Psoas muscle (tissue), 8 donors: ENCODE data around the gene CFD. TPM values are rescaled to one million over a fixed set of nuclear protein-coding genes. Genes with fewer than 3 reads are reported as not detected.

Experiments used
- ATAC-seq, 4 donors: fragments of 200-7000 bp; cut with Tn5 transposase; one replicate each; pipeline ENCODE4 v1.9.1; 2020; ENCODE audit warnings: moderate library complexity in 3 of 4, mild to moderate bottlenecking in 2 of 4
- DNase-seq, 2 donors: peaks; one replicate each; pipeline ENCODE4 v3.0.0-alpha.2; 2020
- H3K27ac ChIP-seq: fragments of 200-600 bp; one replicate; pipeline ENCODE4 v1.8.0; 2022
- H3K27me3 ChIP-seq, 3 donors: fragments of 200-600 bp in 1 of 3; one replicate each; pipeline versions ENCODE4 v1.6.1 to v1.8.0; 2013 to 2022; ENCODE audit warnings: low read length in 2 of 3, mild to moderate bottlenecking in 2 of 3, moderate library complexity in 1 of 3; ENCODE audit not compliant: insufficient read depth in 3 of 3
- H3K36me3 ChIP-seq, 2 donors: fragments of 200-600 bp in 1 of 2; one replicate each; pipeline versions ENCODE4 v1.6.1 to v1.8.0; 2013 to 2022; ENCODE audit warnings: low read depth in 1 of 2, mild to moderate bottlenecking in 1 of 2, moderate library complexity in 1 of 2; ENCODE audit not compliant: insufficient read depth in 1 of 2
- H3K4me1 ChIP-seq: fragments of 200-600 bp; one replicate; pipeline ENCODE4 v1.8.0; 2022
- H3K4me3 ChIP-seq: fragments of 200-600 bp; one replicate; pipeline ENCODE4 v1.8.0; 2022; ENCODE audit warnings: mild to moderate bottlenecking
- H3K9me3 ChIP-seq: fragments of 200-600 bp; one replicate; pipeline ENCODE4 v1.8.0; 2022
- CTCF ChIP-seq: fragments of 200-600 bp; IDR thresholded peaks from one replicate; pipeline ENCODE4 v1.8.0; 2022; ENCODE audit warnings: antibody characterized with exemption
- WGBS, 3 donors: extraction: QIAGEN DNeasy Blood & Tissue Kit; methylation state at CpG; one replicate each; pipeline versions ENCODE4 v1.1.6 to v1.1.7; 2013; 5-methylcytosine and 5-hydroxymethylcytosine counted together
- intact Hi-C, 2 donors: fragments of 100-400 bp; cut with DNase I; formaldehyde crosslinking; loops; one replicate each; pipeline versions ENCODE4 v1.11.0 to v1.14.2; 2022
- polyA plus RNA-seq, 3 donors: library from polyadenylated mRNA; stranded (reverse); fragments of 200-250 nt; gene quantifications; one replicate each; pipeline ENCODE4 v1.2.3, GENCODE V29; 2013
- total RNA-seq, 4 donors: library from RNA; stranded (reverse); fragmentation: NEBNext Ultra II Directional in 2 of 4; extraction: Animal tissue kit (Norgen Biotek cat#: 25700) in 2 of 4; gene quantifications; one replicate each; pipeline versions ENCODE4 v1.2.1 to v1.2.4, GENCODE V29; 2021 to 2023
- donor health status: healthy with polysubstance abuse.
- donor health status: DM: no; HTN: no; CAD: no; lungs with moderate emphysema.
- donor health status: Bipolar disorder and iron deficiency.
- donor health status: healthy.
- donor health status: DM: yes; HTN: yes; CAD: no.
- donor health status: DM: no; HTN: no; CAD: no.
- donor health status: DM: no; HTN: no; CAD: no.
- donor health status: DM: yes; HTN: yes; CAD: no.

The CFD gene
- total and polyA plus RNA-seq, 7 donors, result 56.8 to 142 (median 79.9) TPM

- TF ChIP-seq CTCF, result no peak
- H3K36me3 ChIP-seq, result peaks cover 9 to 35% of the 10 kb centered on the region in 2 donors
- H3K4me3 ChIP-seq, result peak within 1 kb of the TSS; percentile 87
- H3K27ac ChIP-seq, result peak within 1 kb of the TSS; percentile 94
- WGBS, 3 donors, result 1% methylated on average over 32 to 68 of the region's 69 CpGs
- ATAC-seq, result peak; percentile 96 to 98 (median 98)
- H3K9me3 ChIP-seq, result no peaks in the 10 kb centered on the region
- DNase-seq, result peak; percentile 90 to 95
- no peaks in the 10 kb centered on the region for H3K27me3 ChIP-seq
- no peaks in the 10 kb centered on the region for H3K4me1 ChIP-seq
- intact Hi-C loops, result no loop called here
These were observed 33.6 kb downstream of the CFD start, which contains the start of the genes MED16 and RNU6-9 for GRCh38 chr19:892894-893689. Gene MED16, minus strand, starts transcription at chr19:893187. Its CDS starts 2,056 bp downstream, at chr19:891131. Gene RNU6-9, plus strand, starts transcription at chr19:893484.

- no peaks in the 10 kb centered on the region for H3K27me3 ChIP-seq
- intact Hi-C loops, result no loop called here
- WGBS, 3 donors, result 91 to 95% (median 94%) methylated on average over 10 of the region's 10 CpGs
These were observed 37.0 kb downstream of the CFD start for GRCh38 chr19:896434-896833.

GRCh38 chr19:896999-897398, 37.5 kb downstream of the CFD start:
- Histone ChIP-seq H3K27ac (no peak overlapping the region), H3K4me3 (no peak overlapping the region), H3K36me3 (peaks cover 0 to 24% of the 10 kb centered on the region in 2 donors), H3K4me1 (no peaks in the 10 kb centered on the region), H3K9me3 (no peaks in the 10 kb centered on the region), H3K27me3 (no peaks in the 10 kb centered on the region)
- 90 to 93% (median 91%) methylated on average over 11 of the region's 11 CpGs for WGBS, 3 donors
- DNase-seq, result no peak
- intact Hi-C loops, result no loop called here
- no peak for ATAC-seq
- no peak for TF ChIP-seq CTCF

More at GRCh38 chr19:896434-896833, 37.0 kb downstream of the CFD start:
- DNase-seq (no peak), ATAC-seq (no peak)
- H3K9me3 ChIP-seq, result no peaks in the 10 kb centered on the region
- H3K36me3 ChIP-seq, result peaks cover 0 to 24% of the 10 kb centered on the region in 2 donors
- H3K4me1 ChIP-seq, result no peaks in the 10 kb centered on the region
- no peak overlapping the region for H3K27ac ChIP-seq
- H3K4me3 ChIP-seq, result no peak overlapping the region
- TF ChIP-seq CTCF, result no peak

GRCh38 chr19:897442-898039, 38.1 kb downstream of the CFD start:
- TF ChIP-seq CTCF, result no peak
- H3K9me3 ChIP-seq, result no peaks in the 10 kb centered on the region
- no peaks in the 10 kb centered on the region for H3K4me1 ChIP-seq
- WGBS, 3 donors, result 88 to 91% (median 90%) methylated on average over 25 to 26 of the region's 26 CpGs
- no peak overlapping the region for H3K27ac ChIP-seq
- DNase-seq, result peak; percentile 11 to 48
- no peaks in the 10 kb centered on the region for H3K27me3 ChIP-seq
- ATAC-seq, result no peak
- H3K36me3 ChIP-seq, result peaks cover 0 to 24% of the 10 kb centered on the region in 2 donors
- H3K4me3 ChIP-seq, result no peak overlapping the region
- intact Hi-C loops, result no loop called here
